NCI-H82 (cell line): ENCODE measurements around the gene CYTH1.

Source experiments
- DNase-seq: peaks from one replicate; lab custom pipeline; 2025; lab: John Stamatoyannopoulos, UW

CYTH1 gene

DNA sequence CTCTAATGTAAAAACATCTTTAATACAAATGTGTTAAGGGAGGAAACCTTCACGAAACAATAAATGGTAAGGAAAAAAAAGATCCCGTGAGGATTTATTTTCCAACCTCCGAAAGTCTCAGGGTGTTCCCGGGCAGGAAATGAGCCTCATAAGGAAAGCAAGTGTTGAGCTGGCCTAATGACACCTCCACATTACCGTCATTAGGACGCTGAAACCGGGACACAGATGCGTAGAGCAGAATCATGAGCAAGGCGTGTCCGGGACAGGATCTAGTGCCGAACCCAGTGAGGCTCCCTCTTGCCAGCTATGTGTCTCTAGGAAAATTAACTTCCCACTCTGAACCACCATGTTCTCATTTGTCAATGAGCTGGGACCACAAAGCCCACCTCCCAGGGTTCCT is 22.7 kb upstream of the CYTH1 start:
- no peak for DNase-seq

DNA sequence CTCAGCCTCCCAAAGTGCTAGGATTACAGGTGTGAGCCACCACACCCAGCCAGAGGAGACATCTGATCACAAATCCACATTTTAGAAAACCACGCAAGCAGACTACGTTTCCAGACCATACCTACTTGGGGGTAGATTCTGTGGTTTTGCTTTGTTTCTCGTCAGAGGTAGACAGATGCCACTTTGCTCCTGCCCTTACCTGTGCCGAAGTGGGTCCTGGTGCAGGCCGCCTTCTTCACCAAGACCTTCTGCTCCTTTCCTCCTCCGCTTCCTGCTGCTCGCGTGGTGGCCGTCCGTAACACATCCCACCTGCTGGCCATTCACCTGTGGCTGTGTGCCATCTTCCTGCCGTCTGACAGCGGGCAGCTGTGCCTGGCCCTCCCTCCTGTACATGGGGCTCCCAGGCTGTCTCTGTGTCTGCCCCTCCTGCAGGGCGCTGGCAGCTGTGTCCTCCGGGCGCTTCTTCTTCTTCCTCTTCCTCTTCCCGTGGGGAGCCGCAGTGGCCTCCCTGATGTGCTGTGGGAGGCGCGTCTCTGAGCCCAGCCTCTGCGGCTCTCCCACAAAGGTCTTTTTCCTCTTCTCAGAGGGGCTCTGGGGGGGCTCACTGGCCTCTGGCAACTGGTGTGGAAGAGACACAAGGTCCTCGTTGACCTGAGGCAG is 21.2 kb upstream of the CYTH1 start:
- no peak for DNase-seq

DNA sequence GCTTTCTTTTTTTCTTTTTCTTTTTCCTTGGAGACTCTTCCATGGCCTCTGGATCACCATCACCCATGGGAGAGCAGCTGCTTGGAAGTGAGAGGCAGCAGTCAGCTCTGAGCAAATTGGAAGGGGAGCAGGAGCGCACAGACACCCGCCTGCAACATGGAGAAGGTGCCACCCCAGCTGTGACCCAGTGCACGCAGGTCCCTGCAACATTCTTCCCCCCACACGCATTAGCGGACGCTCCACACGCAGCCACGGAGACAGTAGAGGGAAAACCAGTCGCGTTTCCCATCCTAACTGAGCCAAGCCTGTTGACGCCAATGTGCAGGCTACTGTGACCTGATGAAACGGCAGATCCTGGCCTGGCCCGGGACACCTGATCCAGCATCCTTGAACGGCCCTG is 20.4 kb upstream of the CYTH1 start:
- no peak for DNase-seq

DNA sequence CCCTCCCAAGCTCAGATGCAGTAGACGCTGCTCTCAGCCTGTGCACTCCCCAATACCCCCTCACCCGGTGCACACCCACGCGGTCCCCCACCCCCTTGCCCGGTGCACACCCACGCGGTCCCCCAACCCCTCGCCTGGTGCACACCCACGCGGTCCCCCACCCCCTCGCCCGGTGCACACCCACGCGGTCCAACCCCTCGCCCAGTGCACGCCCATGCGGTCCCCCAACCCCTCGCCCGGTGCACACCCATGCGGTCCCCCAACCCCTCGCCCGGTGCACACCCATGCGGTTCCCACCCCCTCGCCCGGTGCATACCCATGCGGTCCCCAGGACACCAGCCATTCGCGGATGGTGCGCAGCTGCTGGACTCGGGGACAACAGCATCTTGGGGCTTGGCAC is 19.9 kb upstream of the CYTH1 start:
- no peak for DNase-seq

DNA sequence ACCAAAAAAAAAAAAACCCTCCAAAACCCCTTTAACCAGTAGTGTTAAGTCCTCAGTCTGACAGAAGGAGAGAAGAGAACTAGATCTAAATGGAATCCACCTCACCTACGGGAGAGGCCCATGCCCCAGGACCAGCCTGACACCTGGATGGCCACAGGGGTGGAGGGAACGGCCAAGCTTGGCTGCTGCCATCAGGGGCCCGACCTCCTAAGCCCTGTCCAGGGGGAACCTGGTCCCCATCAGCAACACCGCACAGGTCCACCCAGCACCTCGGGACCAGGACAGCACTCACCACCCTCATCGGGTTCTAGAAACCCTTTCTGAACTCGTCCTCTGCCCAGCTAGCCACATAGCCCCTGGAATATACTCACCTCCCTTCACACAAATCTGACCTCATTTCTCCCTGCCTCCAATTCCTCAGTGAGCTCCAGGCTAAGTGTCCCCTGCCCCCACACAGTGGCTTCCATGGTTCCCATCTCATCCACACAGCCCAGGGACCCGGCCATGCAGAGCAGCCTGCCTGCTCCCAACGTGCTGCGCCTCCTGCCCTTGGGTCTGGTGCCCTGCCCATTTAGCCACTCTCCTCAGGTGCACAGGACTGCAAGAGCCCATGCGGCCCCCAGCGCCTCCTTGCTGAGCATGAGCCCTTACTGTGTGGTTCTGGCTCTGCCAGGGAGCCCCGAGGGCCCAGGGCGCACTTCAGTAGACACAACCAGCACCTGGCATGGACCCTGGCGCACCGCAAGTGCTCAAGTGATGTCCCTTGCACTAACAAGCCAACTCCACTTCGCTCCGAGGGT is 18.3 kb upstream of the CYTH1 start:
- DNase-seq = no peak

DNA sequence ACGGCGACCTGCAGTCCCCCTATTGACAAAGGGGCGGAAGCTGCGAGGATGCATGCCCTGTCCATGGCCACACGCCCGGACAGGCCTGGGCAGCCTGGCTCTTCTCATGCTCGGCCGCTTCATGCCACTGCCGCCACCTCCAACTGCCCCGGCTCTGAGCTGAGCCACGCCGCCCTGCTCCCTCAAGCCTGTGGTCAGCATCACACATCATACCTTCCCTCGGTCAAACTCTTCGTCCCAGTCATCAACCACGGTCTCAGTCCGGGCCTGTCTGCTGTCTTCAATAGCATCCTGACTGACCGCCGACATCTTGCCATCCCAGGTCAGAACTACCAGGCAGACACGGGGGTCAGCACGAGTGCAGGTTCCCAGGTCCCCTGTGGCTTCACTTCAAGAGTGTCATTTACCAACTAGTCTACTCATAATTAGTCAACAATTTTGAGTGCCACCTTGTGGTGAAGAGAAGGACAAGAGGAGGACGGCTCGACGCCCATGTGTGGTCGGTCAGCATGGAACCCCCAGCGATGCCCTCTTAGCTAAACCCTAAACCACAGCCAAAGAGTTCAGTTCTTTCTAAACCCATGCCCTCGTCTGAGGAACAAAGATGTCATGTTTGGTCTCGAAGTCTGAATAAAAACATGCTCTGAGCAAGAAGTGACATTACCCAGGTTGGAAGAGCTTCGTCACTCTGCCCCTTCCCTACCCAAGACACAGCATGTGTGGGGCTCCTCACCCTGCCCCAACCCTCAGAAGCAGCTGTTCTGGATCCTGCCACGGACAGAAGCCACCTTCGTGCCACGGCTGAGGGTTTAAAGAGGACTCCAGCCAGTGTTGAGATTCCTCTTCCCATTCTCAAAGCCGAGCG is 16.9 kb upstream of the CYTH1 start:
- DNase-seq = peak; percentile 54

DNA sequence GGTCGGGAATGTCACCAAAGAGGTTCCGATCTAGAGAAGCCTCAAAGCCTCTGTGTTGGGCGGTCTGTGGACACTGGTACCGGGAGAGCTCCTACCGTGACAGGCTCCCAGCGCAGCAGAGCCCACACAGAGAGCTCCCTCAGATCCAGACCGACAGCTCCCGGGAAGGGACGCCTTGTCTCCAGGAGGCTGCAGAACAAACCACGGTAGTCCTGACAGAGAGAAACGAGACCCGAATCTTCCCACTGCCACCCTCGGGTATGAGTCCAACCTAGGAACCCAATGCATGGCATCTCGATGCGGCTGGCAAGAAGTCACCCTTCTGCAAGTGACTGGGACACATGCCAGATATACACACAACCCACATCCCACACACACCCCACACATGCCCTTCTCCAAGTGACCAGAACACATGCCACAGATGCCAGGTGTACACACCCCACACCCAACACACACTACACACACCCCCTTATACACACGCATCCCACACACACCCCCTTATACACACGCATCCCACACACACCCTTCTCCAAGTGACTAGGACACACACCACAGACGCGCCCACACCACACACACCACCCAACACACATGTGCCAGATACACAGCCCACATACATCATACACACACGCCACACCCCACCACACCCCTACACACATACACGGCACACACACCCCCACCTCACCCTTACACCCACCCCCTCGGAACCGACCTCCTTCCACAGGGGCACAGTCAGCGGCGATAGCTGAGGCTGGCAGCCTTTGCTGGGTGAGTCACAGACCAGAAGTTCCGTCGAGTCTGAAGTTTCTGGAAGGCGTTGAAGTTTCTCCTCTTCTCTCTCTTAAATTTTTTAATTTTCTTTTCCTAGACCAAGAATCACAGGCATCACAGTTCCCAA is 15.9 kb upstream of the CYTH1 start:
- DNase-seq = no peak

DNA sequence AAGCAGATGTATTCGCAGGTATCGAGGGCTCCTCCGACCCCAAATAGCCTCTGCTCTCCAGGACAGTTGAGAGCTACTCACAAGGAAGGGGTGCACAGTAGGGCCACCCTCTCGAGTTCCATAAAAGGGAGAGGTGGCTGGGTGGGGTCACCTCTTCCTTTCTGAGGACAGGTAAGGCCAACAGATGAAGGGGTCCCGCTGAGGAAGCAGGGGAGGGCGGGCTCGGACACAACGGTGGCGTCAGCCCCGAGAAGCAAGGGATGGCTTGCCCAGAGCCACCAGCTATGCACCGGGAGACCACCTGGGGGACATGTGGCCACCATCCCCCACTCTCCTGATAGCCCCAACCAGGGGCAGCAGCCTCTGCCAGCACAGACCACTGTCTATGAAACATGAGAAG is 15.1 kb upstream of the CYTH1 start:
- DNase-seq = no peak

DNA sequence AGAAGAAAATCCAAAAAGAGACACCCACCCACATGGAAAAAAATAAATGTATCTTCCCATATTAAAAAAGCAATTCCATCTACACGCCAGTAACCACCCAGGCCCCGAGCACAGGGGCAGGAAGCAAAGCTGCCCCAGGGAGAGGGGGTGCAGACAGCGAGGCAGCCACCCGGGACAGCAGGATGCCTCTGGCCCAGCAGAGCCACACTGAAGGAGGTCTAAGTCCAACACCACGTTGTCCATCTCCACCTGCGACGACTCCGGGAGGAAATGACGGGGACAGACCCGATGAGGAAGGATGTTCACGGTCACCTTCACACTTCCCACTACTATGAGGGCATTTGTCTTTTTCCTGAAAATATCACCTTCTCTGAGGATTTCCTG is 14.4 kb upstream of the CYTH1 start:
- DNase-seq = no peak

DNA sequence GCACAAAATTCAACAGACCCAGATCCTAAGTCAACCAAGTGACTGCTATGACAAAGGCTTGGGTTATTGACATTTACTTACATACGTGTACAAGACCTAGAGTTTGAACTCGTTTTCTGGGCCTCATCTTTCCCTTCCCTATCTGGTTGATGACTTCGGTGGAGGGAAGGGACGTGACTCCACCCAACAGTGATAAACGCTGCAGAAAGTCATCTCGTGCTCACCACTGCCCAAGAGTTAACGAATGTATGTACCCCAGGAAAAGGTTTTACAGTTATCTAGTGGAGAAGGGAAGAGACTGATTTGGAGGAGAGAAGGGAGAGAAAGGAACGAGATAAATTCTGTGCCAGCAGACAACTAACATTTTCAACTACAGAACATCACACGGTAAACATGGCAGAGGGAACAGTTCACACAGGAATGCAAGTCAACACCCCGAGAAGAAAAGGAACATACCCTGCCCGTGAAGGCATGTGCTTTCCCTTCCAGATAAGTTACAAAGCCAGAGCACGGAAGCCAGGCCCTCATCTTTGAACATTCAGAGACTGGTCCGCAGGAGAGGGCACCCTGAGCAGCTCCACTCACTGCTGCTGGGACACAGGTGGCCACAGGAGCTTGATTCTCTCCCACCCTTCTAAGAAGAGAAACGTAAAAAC is 13.9 kb upstream of the CYTH1 start:
- DNase-seq = no peak

DNA sequence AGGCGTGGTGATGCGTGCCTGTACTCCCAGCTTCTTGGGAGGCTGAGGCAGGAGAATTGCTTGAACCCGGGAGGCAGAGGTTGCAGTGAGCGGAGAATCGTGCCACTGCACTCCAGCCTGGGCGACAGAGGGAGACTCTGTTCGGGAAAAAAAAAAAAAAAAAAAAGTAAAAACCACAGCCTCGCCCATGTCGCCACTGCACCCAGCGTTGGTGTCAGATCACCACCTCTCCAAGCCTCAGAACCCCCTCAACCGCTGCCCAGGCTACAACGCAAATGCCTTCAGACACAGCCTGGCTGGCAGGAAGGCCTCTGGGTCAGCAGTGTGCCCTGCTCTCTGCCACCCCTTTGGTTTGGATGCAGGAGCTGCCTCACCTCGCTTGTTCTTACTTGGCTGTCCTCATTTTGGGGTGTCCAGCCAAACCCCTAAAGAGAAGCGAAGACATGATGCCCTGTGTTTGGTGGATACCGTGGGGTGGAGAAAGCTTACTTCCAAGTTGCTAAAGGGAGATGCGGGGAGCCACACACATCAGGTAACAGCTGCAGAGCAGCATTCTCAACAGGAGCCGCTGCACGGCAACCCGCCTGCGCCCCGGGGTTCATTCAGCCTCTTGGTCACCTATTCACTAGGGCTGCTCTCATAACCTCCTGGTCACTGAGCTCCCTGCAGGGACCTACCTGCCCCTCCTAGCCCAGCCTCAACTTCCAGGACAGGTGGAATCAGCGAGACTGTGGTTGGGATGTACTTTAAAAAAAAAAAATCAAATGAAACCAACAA is 13.0 kb upstream of the CYTH1 start:
- DNase-seq = no peak

DNA sequence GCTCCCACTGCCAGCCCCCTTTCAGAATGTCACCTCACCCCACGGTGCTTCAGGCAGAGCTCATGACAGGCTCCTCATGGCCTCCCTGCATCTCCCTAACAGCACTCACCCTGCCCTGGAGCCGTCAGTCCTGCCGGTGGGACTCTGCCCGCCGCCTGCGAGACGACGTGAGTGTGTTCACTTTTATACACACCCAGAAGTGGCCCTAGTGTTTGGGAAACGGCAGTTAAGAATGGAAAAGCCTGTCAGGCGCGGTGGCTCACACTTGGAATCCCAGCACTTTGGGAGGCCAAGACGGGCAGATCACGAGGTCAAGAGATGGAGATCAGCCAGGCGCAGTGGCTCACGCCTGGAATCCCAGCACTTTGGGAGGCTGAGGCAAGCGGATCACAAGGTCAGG is 12.3 kb upstream of the CYTH1 start:
- no peak for DNase-seq

DNA sequence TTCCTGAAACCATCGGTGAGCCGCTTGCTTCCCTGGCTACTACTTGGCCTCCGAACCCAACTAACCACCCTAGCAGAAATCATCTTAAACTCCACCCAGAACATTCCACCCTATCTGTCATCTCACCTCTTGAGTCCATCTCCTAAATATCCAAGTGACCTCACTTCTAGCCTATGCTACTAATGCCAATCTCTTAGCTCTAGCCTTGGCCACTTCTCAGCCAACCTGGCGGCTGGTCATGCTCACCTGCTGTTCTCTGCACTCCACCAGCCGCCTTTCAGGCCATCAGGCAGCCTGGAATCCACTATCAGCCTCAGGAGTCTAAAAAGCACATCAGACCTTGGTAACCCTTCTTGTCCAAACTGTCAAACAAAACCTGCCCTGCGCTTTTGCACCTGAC is 11.9 kb upstream of the CYTH1 start:
- no peak for DNase-seq

DNA sequence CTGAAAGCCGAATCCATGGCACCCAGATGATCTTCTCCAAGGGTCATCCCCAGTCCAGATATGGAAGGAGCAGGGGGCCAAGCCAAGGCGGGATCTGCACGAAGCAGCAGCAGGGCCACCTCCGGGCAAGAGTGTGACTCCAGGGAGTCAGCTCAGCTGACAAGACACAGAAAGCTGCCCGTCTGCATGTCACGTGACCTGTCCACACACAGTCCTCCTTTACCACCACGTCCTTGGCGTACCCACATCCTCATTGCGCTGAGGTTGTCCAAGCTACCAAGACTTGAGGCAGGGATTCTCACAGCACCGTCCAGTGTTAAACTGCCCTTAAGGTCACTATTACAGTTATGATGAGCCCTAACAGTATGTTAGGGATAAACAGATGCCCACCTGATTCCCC is 11.3 kb upstream of the CYTH1 start:
- no peak for DNase-seq

DNA sequence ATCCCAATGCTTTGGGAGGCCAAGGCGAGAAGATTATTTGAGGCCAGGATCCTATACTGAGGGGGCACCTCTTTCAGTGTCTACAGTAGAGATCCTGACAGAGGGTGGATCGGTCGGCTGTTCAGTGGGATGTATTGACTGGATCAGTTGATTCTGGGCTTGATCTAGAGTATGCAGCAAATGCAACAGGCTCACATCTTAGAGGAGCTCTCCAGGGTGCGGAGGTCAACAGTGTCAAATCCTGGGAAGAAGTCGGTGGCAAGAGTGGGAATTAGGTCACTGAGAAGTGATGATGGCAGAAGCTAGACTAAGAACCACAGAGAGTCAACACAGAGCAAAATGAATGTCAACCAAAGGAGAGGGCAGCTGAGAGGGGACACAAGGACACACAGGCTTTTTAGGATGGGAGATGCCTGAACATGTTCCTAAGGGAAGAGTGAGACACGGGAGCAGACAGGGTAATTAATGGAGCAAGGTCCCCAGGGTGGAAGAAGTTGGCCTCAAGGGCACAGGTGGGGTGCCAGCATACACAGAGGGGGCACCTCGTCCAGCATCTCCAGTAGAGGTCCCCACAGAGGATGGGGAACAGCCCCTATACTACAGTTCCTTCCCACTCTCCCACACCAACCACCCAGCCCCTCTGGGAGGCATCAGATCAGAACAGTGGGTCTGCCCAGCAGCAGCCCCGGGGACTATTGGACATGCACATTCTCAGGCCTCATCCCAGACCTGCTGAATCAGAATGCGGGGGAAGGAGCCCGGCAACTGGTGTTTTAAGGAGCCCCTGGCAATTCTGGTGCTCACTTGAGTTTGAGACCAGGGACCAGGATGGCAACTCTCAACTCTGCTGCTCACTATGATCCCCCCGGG is 10.0 kb upstream of the CYTH1 start:
- DNase-seq = peak; percentile 42

DNA sequence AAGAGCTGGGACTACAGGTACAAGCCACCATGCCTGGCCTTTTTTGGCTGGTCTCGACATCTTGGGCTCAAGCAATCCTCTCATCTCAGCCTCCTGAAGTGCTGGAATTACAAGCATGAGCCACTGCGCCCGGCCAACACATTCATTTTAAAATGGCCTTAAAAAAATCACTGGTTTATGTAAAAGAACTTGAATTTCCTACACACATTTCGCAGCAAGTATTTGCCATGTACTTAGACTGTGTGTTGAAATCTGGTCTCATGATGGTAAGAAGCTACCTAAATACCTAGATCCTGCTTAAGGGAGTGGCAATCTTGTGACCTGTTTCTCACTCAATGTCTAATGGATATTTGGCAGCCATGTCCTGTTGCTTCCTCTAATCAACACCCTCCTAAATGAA is 8.5 kb upstream of the CYTH1 start:
- DNase-seq = peak; percentile 28

DNA sequence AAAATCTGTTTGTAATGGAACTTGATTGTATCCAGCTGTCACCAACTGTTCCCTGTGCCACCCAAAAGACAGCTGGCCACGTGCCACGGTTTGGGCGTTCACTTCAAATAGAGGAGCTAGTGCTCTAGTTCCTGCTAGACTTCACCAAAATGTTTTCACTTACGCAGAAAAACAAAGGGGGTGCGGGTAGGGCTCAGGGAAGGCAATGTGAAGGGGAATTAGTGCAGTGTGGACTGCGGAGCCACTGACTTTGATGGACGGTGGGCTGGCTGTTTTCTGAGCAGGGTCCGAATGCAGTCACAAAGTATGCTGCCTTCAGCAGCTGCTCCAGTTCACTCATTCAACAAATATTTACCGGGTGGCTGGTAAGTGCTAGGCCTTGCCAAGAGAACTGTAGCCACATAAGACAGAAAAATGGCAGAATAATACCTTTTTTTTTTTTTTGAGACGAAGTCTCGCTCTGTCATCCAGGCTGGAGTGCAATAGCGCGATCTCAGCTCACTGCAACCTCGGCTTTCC is 7.6 kb upstream of the CYTH1 start:
- no peak for DNase-seq

DNA sequence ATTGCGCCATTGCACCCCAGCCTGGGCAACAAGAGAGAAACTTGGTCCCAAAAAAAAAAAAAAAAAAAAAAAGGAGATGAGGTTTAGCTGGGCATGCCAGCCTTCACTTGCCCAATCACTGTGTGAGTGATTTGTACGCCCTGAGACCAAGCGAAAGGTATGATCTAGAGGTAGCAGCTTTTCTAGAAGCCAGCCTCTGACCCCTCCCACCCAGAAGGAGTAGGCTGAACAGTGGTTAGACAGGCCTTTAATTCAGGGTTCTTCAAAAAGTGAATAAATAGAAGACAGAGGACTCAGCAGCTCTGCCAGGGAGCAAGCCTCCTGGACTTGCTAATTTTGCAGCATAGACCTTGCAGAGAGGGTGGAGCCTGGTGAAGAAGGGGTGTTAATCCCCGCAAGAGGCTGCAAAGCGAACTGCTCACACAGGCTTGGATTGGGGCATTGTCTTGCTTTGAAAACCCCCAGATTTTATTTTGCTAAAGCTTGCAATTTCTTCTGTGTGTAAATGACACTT is 7.1 kb upstream of the CYTH1 start:
- DNase-seq = peak; percentile 25

DNA sequence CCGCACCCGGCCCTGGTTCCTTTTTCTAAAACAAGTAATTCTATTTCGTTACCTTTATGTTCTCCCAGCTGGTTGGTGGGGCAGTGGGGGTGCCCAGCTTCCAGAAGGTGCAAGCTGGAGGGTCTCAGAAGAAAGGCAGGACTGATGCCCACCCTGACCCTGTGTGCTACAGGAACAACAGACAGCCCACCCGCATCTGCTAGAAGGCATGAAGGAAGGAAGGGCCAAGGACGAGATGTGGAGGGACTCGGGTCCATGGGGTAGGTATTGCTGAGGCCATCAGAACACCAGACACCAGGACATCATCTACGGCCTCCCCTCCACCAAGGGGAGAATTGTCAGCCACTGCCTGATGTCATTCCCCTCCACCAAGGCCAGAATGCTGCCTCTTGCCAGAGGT is 6.4 kb upstream of the CYTH1 start:
- DNase-seq = no peak
